Measurements from ENCODE around the gene CYB561D2.

- TF ChIP-seq CTCF (IDR thresholded peaks at IDR 0.05) (no peak), POLR2AphosphoS5 (IDR thresholded peaks at IDR 0.05) (no peak), POLR2A (IDR thresholded peaks at IDR 0.05) (no peak), EP300 (IDR thresholded peaks at IDR 0.05) (no peak)
These were observed 36.3 kb upstream of the CYB561D2 start for GRCh38 chr3:50314342-50314741.
